ENCODE data around the gene DHRS12.
A peak's percentile ranks its signal among the peaks of the same experiment; 100 is the strongest.

Gene DHRS12

GRCh38 chr13:51814825-51815650, 11.1 kb upstream of the DHRS12 start:
- FAIRE-seq: peak; percentile 98

DNA sequence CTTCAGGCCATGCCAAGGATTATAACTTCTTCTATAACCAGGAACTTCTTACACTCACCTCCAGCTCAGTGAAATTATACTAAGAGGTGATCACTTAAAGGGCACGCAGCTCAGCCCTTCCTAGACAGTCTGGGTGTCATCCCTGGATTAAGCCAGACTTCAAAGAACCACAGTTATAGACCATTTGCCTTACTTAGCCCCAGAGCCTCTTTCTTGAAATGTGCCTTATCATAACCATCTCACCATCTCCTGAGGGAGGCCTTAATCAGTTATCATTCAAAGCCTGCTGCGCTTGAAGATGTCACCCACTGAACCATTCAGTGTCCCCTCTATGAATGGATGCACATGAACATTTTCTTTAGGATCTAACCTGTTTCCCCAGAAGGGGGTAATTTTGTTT, 10.1 kb upstream of the DHRS12 start:
- no peak for TF ChIP-seq POU2F2 (IDR thresholded peaks at IDR 0.05; ENCODE audit: low read depth, low read length)
- no peak for TF ChIP-seq POLR2AphosphoS5 (IDR thresholded peaks at IDR 0.05; ENCODE audit: low read depth, low read length)
- no peak for TF ChIP-seq TAF1 (IDR thresholded peaks at IDR 0.05; ENCODE audit: low read depth, low read length)
- TF ChIP-seq PAX5 (IDR thresholded peaks at IDR 0.05; ENCODE audit: insufficient read depth, low read length, severe bottlenecking): no peak
- no peak for TF ChIP-seq POLR2A (IDR thresholded peaks at IDR 0.05; ENCODE audit: low read depth, low read length)
- TF ChIP-seq SPI1 (IDR thresholded peaks at IDR 0.05; ENCODE audit: low read depth, low read length): no peak
- FAIRE-seq (no peak), DNase-seq (ENCODE audit: insufficient read length, low spot score) (no peak)

More at GRCh38 chr13:51814825-51815650, 11.1 kb upstream of the DHRS12 start:
- peak; percentile 62 for DNase-seq (ENCODE audit: insufficient read length, low spot score)
- TF ChIP-seq POU2F2 (IDR thresholded peaks at IDR 0.05; ENCODE audit: low read depth, low read length) (0 out of 2 replicates have a peak, but pooled peaks have one; percentile 9), TAF1 (IDR thresholded peaks at IDR 0.05; ENCODE audit: low read depth, low read length) (0 out of 2 replicates have a peak, but pooled peaks have one; percentile 37), SPI1 (IDR thresholded peaks at IDR 0.05; ENCODE audit: low read depth, low read length) (no peak)

DNA sequence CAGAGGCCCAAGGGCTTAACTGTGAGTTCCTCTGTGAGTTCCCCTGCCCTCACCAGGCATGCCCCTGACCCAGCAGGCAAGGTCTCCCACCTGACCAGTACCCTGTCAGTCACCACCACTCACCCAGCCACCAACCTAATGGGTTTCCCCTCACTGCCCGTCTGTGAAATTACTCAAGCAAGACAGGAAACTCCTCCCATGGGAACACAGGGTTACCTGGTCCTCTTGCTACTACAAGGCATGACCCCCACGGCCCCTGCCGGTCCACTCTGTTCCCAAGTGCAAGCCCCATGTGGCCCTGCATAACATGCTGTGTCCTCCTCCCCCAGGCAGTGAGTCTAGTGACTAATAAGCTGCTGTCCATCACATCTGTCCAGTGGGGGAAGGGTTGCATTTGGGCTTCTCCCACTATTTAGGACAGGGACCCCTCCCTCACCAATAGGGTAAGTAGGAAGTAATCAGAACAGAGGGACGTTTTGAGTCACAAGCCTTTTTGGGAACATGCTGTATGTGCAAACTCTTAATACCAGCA, 8.0 kb upstream of the DHRS12 start:
- FAIRE-seq (no peak), DNase-seq (ENCODE audit: insufficient read length, low spot score) (no peak)
- no peak for TF ChIP-seq TAF1 (IDR thresholded peaks at IDR 0.05; ENCODE audit: low read depth, low read length)
- TF ChIP-seq POU2F2 (IDR thresholded peaks at IDR 0.05; ENCODE audit: low read depth, low read length): no peak
- no peak for TF ChIP-seq PAX5 (IDR thresholded peaks at IDR 0.05; ENCODE audit: insufficient read depth, low read length, severe bottlenecking)
- TF ChIP-seq POLR2A (IDR thresholded peaks at IDR 0.05; ENCODE audit: low read depth, low read length): no peak
- no peak for TF ChIP-seq POLR2AphosphoS5 (IDR thresholded peaks at IDR 0.05; ENCODE audit: low read depth, low read length)
- no peak for TF ChIP-seq SPI1 (IDR thresholded peaks at IDR 0.05; ENCODE audit: low read depth, low read length)

DNA sequence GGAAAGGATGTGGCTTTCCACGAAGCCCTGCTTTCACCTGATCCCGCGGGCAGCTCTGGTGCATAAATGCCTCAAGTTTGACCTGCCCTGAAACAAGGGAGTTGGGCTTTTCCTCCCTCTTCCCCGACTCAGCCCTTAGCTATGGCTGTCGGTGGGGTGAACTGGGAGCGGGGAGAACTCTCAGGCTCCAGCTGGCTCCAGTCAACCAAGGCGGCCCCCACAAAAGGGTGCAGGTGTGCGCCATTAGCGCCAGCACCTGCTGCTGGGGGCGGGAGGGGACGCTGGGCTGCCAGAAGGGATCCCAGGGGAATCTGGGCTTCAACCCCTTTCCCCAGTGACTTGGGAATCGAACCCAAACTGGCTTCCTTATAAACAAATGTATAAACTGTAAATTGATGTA, 7.1 kb upstream of the DHRS12 start:
- DNase-seq (ENCODE audit: insufficient read length, low spot score): no peak
- TF ChIP-seq TAF1 (IDR thresholded peaks at IDR 0.05; ENCODE audit: low read depth, low read length): no peak
- TF ChIP-seq SPI1 (IDR thresholded peaks at IDR 0.05; ENCODE audit: low read depth, low read length): no peak
- TF ChIP-seq POU2F2 (IDR thresholded peaks at IDR 0.05; ENCODE audit: low read depth, low read length): no peak
- TF ChIP-seq POLR2A (IDR thresholded peaks at IDR 0.05; ENCODE audit: low read depth, low read length): no peak
- no peak for TF ChIP-seq POLR2AphosphoS5 (IDR thresholded peaks at IDR 0.05; ENCODE audit: low read depth, low read length)
- TF ChIP-seq PAX5 (IDR thresholded peaks at IDR 0.05; ENCODE audit: insufficient read depth, low read length, severe bottlenecking): no peak
- FAIRE-seq: no peak

DNA sequence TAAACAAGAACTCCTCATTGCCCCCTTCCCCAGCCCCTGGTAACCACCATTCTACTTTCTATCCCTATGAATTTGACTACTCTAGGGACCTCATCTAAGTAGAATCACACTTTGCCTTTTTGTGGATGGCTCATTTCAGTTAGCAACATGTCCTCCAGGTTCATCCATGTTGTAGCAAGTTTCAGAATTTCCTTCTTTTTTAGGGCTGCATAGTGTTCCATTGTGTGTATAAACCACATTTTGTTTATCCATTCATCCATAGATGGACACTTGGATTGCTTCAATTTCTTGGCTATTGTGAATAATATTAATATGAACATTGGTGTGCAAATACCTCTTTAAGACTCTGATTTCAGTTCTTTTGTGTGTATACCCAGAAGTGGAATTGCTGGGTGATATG, 4.8 kb upstream of the DHRS12 start:
- FAIRE-seq: no peak
- DNase-seq (ENCODE audit: insufficient read length, low spot score): no peak
- TF ChIP-seq TAF1 (IDR thresholded peaks at IDR 0.05; ENCODE audit: low read depth, low read length) (no peak), SPI1 (IDR thresholded peaks at IDR 0.05; ENCODE audit: low read depth, low read length) (no peak), POLR2A (IDR thresholded peaks at IDR 0.05; ENCODE audit: low read depth, low read length) (no peak), POLR2AphosphoS5 (IDR thresholded peaks at IDR 0.05; ENCODE audit: low read depth, low read length) (no peak), POU2F2 (IDR thresholded peaks at IDR 0.05; ENCODE audit: low read depth, low read length) (no peak), PAX5 (IDR thresholded peaks at IDR 0.05; ENCODE audit: insufficient read depth, low read length, severe bottlenecking) (no peak)

- FAIRE-seq: no peak
- DNase-seq (ENCODE audit: insufficient read length, low spot score): no peak
- TF ChIP-seq SPI1 (IDR thresholded peaks at IDR 0.05; ENCODE audit: low read depth, low read length) (no peak), POLR2A (IDR thresholded peaks at IDR 0.05; ENCODE audit: low read depth, low read length) (no peak), PAX5 (IDR thresholded peaks at IDR 0.05; ENCODE audit: insufficient read depth, low read length, severe bottlenecking) (no peak), TAF1 (IDR thresholded peaks at IDR 0.05; ENCODE audit: low read depth, low read length) (no peak), POU2F2 (IDR thresholded peaks at IDR 0.05; ENCODE audit: low read depth, low read length) (no peak), POLR2AphosphoS5 (IDR thresholded peaks at IDR 0.05; ENCODE audit: low read depth, low read length) (no peak)
Observed at GRCh38 chr13:51807041-51807440, 3.1 kb upstream of the DHRS12 start.

GRCh38 chr13:51806566-51806965, 2.6 kb upstream of the DHRS12 start:
- FAIRE-seq: no peak
- DNase-seq (ENCODE audit: insufficient read length, low spot score): no peak
- 0 out of 2 replicates have a peak, but pooled peaks have one; percentile 35 for TF ChIP-seq SPI1 (IDR thresholded peaks at IDR 0.05; ENCODE audit: low read depth, low read length)
- no peak for TF ChIP-seq POLR2A (IDR thresholded peaks at IDR 0.05; ENCODE audit: low read depth, low read length)

DNA sequence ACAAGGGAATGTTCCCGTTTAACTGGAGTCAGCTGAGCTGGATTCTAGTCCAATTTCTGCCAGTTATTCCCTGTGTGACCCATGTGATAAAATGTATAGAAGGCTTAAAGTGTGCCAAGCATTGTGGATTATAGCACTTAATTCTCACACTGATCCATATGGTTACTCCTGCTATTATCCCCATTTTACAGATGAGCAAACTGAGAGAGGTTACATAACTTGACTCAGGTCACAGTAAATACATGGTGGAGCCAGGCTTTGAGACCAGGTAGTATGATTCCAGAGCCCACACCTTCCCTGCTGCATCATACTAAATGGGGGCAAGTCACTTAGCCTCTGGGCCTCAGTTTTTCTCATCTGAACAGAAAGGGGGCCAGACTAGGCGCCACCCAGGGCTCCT, 2.0 kb upstream of the DHRS12 start:
- FAIRE-seq: no peak
- no peak for DNase-seq (ENCODE audit: insufficient read length, low spot score)
- no peak for TF ChIP-seq POLR2AphosphoS5 (IDR thresholded peaks at IDR 0.05; ENCODE audit: low read depth, low read length)
- no peak for TF ChIP-seq TAF1 (IDR thresholded peaks at IDR 0.05; ENCODE audit: low read depth, low read length)
- TF ChIP-seq PAX5 (IDR thresholded peaks at IDR 0.05; ENCODE audit: insufficient read depth, low read length, severe bottlenecking): no peak
- no peak for TF ChIP-seq POU2F2 (IDR thresholded peaks at IDR 0.05; ENCODE audit: low read depth, low read length)
- TF ChIP-seq SPI1 (IDR thresholded peaks at IDR 0.05; ENCODE audit: low read depth, low read length): no peak
- no peak for TF ChIP-seq POLR2A (IDR thresholded peaks at IDR 0.05; ENCODE audit: low read depth, low read length)

GRCh38 chr13:51805313-51805712, 1.4 kb upstream of the DHRS12 start:
- no peak for FAIRE-seq
- TF ChIP-seq TAF1 (IDR thresholded peaks at IDR 0.05; ENCODE audit: low read depth, low read length): no peak
- TF ChIP-seq POLR2AphosphoS5 (IDR thresholded peaks at IDR 0.05; ENCODE audit: low read depth, low read length): no peak
- TF ChIP-seq PAX5 (IDR thresholded peaks at IDR 0.05; ENCODE audit: insufficient read depth, low read length, severe bottlenecking): no peak
- no peak for TF ChIP-seq SPI1 (IDR thresholded peaks at IDR 0.05; ENCODE audit: low read depth, low read length)
- TF ChIP-seq POU2F2 (IDR thresholded peaks at IDR 0.05; ENCODE audit: low read depth, low read length): no peak
- TF ChIP-seq POLR2A (IDR thresholded peaks at IDR 0.05; ENCODE audit: low read depth, low read length): no peak
- no peak for DNase-seq (ENCODE audit: insufficient read length, low spot score)
